H54 (cell line): Measurements from ENCODE around the gene RPRD1A.

Experiments used
- DNase-seq: peaks from one replicate; pipeline ENCODE4 v3.0.0; 2011; ENCODE audit warnings: low spot score, mixed read lengths; ENCODE audit not compliant: insufficient read length
- FAIRE-seq: peaks from 3 replicates; lab custom pipeline; 2011; peaks lifted over from hg19 to GRCh38; lab: Jason Lieb, UNC
- POLR2A ChIP-seq: IDR thresholded peaks from 2 replicates; pipeline ENCODE4 v1.6.1; 2011; ENCODE audit warnings: low read depth, mild to moderate bottlenecking, low read length

Gene RPRD1A

GRCh38 chr18:35949903-35950627, 117.3 kb downstream of the RPRD1A start:
- no peak for TF ChIP-seq POLR2A
- DNase-seq (peak; percentile 22), FAIRE-seq (no peak)

- no peak for FAIRE-seq
- TF ChIP-seq POLR2A: no peak
- no peak for DNase-seq
These were observed 118.3 kb downstream of the RPRD1A start for GRCh38 chr18:35949090-35949489.

- FAIRE-seq: no peak
- no peak for DNase-seq
- TF ChIP-seq POLR2A: no peak
These were observed 119.3 kb downstream of the RPRD1A start for GRCh38 chr18:35948080-35948479.

- no peak for DNase-seq
- FAIRE-seq: no peak
- TF ChIP-seq POLR2A: no peak
These were observed 124.7 kb downstream of the RPRD1A start for GRCh38 chr18:35942661-35943060.

- no peak for DNase-seq
- TF ChIP-seq POLR2A: no peak
- no peak for FAIRE-seq
These were observed 125.2 kb downstream of the RPRD1A start for GRCh38 chr18:35942133-35942532.

- DNase-seq (no peak), FAIRE-seq (no peak)
- TF ChIP-seq POLR2A: no peak
These were observed 126.1 kb downstream of the RPRD1A start for GRCh38 chr18:35941299-35941698.
